GM15510 (cell line): Measurements from ENCODE around the gene MS4A3.

Experiments used
- POLR2A ChIP-seq: IDR thresholded peaks from 3 replicates; pipeline ENCODE4 v1.6.1; 2011; ENCODE audit warnings: borderline replicate concordance; ENCODE audit not compliant: insufficient read length; ENCODE audit errors: extremely low read depth

Gene MS4A3

DNA sequence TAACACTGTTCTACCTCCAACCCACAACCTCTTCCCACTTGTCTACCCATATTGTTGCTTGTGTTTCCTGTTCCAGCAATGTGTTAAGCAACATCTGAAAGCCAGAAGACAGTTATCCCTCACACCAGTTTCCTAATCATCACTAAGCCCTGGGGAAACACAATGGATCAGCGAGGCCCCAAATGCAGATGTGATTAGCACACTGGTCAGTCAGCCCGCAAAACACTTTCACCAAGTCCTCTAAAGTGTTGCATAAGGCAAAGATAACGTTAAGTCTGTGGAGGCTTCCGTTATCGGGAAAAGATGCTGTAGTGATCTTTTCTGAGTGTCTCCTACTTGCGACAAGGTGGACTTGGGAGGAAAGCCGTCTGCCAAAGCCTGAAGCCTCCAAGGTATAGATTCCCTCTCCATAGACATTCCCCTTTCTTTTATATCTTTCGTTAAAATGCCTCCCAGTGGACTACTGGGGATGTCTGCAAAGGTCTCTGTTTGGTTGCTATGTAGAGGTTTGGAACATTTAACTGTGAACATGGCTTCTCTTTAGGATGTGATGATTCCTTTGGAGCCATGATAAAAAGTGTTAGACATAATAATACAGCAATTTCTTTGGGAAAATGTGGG, at the start of gene MS4A3:
Gene MS4A3, plus strand, starts transcription at position 317 of the 621 bp plus-strand sequence. CDS start 4,496 bp downstream, outside the sequence.
- TF ChIP-seq POLR2A = no peak

GRCh38 chr11:60016881-60017280, 39.6 kb upstream of the MS4A3 start, which contains the start of gene OOSP4B:
Gene OOSP4B, plus strand, starts transcription at chr11:60017181.
- no peak for TF ChIP-seq POLR2A

GRCh38 chr11:60018058-60018457, 38.4 kb upstream of the MS4A3 start:
- no peak for TF ChIP-seq POLR2A

DNA sequence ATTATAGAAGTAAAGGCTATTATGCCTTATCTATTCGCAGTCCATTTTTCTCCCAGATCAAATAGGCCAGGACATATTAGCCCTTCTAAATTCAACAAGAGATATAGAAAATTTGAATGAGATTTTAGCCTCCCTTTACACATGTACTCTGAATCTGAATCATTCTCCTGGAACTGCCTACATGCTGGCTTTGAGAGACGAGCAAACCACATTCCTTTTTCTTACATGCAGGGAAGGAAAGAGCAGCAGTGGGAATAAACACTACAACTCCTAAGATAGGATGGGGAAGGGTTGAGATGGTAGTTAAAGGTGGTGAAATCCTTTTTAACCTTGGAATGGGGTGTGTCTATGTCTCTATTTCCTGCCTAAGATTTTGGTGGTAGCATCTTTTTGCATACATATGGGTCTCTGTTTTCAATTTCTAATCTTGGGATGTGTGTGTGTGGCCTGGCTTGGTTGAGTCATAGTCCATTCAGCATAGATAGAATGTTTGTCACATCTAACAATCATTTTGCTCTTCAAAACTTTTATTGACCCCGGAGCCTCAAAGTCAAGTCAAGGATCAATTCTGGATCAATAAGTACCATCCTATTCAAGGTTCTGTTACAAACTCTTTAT, 27.3 kb upstream of the MS4A3 start:
- TF ChIP-seq POLR2A = no peak

GRCh38 chr11:60040109-60040508, 16.4 kb upstream of the MS4A3 start, which contains the start of gene OOSP2:
Gene OOSP2, plus strand, starts transcription at chr11:60040409. Its CDS starts 51 bp downstream, at chr11:60040460.
- TF ChIP-seq POLR2A = no peak

- TF ChIP-seq POLR2A = no peak
These were observed 2.6 kb downstream of the MS4A3 start for GRCh38 chr11:60059052-60059451.

GRCh38 chr11:60059521-60060240, 3.2 kb downstream of the MS4A3 start:
- TF ChIP-seq POLR2A = no peak

DNA sequence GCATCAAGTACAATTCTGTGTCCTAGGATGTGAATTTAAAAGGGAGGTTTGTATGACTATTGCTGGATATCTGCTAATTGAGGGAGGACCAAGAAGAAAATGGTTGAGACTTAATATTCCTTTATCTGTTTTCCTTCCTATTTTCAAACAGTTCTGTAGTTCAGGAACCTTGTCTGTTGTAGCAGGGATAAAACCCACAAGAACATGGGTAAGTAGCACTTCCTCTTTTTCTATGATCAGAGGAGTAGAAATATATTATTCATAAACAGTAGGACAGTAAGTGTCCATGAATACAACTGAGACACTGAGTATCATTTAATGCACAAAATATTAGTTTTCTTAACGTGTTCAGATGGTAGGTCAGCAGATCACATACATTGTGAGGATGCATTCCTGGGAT, 7.6 kb downstream of the MS4A3 start:
- TF ChIP-seq POLR2A = no peak

GRCh38 chr11:60065801-60066200, 9.3 kb downstream of the MS4A3 start:
- TF ChIP-seq POLR2A = no peak

GRCh38 chr11:60069450-60069849, 13.0 kb downstream of the MS4A3 start:
- TF ChIP-seq POLR2A = no peak

- TF ChIP-seq POLR2A = no peak
These were observed 20.9 kb downstream of the MS4A3 start for GRCh38 chr11:60077216-60077817.

DNA sequence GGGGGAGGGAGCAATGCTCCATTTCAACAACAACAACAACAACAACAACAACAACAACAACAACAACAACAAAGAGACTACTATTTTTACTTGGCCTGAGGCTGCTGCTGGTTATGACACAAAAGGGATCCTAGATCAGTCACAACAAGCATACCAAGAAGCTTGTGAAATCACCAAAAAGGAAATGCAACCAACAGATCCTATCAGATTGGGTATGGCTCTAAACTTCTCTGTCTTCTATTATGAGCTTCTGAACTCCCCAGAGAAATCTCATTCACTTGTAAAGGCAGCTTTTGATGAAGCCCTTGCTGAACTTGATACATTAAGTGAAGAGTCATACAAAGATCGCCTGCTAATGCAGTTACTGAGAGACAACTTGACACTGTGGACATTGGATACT, 21.5 kb downstream of the MS4A3 start:
- TF ChIP-seq POLR2A = no peak

DNA sequence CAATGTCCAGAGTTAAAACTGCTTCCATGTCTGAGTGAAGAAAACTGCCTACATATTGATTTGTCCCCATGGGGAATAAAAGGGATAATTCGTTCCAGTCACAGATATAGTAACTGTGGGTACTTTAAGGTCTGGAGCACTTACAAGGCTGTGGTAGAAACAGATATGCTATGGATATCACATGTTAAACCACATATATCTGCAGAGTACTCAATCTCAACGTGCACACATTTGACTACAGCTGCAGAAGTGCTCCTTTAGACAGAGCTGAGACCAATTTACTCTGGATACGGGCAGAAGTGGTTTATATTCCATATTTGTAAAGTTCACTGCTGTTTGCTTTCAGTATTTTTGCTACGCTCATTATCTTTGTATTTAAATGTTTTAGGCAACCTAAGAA, 22.3 kb downstream of the MS4A3 start:
- TF ChIP-seq POLR2A = no peak

GRCh38 chr11:60080535-60080934, 24.1 kb downstream of the MS4A3 start:
- no peak for TF ChIP-seq POLR2A

DNA sequence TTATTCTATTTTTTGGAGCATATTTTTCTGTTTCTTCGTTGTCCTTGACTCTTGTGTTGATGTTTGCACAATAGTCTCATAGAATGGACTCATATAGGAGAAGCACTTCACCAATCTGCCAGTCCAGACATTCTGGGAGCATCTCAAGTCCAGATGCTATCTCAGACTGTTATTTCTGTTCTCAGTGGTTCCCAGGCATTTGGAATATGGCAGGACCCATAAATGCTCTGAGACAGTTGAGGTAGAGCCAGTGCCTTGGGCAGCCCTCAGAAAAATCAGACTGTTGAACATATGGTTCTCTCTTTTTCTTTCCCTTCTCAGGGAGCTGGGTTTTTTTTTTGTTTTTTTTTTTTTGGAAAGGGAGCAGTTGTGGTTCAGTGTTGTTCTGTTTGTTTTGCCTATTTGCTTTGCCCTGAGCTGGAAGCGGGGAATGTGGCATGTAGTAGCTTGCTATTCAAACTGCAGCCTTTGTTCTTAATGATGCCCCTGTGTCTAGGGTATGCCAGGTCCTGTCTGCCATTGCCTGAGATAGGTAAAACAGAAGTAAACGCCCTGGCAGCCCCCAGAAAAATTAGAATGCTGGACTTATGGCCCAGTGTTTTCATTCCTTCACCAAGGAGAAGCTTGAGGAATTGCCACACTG, 28.3 kb downstream of the MS4A3 start:
- TF ChIP-seq POLR2A = no peak
